Posterior vena cava (tissue), 2 donors: Measurements from ENCODE around the gene COL4A1. TPM values are rescaled to one million over a fixed set of nuclear protein-coding genes. Genes with fewer than 3 reads are reported as not detected.

Experiments used
- DNase-seq: peaks from one replicate; pipeline ENCODE4 v3.0.0-alpha.2; 2020; ENCODE audit warnings: low spot score
- intact Hi-C, 2 donors: fragments of 100-400 bp; cut with DNase I; formaldehyde crosslinking; loops; one replicate each; pipeline versions ENCODE4 v1.14.1 to v1.14.2; 2022 to 2023
- total RNA-seq, 2 donors: library from RNA; stranded (reverse); fragmentation: NEBNext Ultra II Directional; extraction: Animal tissue kit (Norgen Biotek cat#: 25700); gene quantifications; one replicate each; pipeline ENCODE4 v1.2.1, GENCODE V29; 2021
- donor health status: DM: yes; HTN: yes; CAD: no.
- donor health status: DM: yes; HTN: yes; CAD: no.

Gene COL4A1
- total RNA-seq, 2 donors from 2014 or later: 830 to 1,061 TPM

DNA sequence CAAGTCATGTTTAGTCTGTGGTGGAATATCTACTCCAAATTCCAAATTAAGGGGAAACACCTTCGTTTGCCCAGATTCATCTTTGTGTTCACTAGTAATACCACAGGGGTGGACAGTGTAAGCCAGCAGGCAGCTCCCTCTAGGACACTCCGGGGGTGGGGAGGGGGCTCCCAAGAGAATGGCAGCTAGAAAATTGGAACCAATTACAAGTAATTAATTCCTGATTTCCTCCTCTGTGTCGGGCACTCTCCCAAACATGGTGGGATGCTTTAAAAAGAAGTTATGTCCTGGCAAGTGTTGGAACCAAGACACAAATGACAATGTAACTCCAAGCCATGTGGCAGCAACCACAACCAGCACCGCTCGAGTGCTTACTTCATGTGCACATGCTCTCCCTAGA lies 5.9 kb downstream of the COL4A1 start:
- no peak for DNase-seq
- intact Hi-C loops: loop anchor here in 1 of 2 donors (2.0 kb wide), 1 partner anchor 38 kb away; no protein-coding TSS in a partner anchor

DNA sequence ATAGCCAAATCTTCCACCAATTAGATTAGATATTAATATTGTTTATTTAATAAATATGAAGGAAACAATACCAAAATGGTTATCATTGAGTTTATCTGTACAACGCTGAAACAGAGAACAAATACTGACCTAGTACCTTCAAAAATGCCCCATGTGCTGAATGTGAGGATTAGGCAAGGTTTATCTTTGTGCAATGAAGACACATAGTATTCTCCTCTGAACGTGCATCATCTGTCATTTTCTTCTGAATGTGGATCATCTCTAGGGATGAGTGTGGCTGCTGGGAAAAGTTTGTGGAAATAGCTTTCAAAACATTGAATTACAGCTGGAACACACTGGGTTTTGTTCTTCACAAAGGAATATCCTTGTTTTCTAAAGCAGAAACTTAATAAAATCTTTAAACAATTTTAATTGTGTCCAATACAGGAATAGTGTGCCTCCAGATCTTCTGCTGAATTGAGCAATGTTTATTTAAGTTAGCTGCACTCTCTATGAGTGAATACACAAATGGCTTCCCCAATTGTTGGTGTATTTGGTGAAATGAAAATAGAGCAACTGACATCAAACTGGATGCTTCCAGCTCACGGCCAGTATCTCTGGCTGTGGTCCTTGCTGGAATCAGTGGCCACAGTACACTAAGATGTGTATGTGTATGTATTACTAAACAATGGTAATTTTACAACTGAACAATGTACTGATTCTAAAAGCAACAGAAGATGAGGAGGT lies 6.7 kb downstream of the COL4A1 start:
- intact Hi-C loops: loop anchor here in 1 of 2 donors (2.0 kb wide), 1 partner anchor 37 kb away; no protein-coding TSS in a partner anchor
- DNase-seq: no peak

DNA sequence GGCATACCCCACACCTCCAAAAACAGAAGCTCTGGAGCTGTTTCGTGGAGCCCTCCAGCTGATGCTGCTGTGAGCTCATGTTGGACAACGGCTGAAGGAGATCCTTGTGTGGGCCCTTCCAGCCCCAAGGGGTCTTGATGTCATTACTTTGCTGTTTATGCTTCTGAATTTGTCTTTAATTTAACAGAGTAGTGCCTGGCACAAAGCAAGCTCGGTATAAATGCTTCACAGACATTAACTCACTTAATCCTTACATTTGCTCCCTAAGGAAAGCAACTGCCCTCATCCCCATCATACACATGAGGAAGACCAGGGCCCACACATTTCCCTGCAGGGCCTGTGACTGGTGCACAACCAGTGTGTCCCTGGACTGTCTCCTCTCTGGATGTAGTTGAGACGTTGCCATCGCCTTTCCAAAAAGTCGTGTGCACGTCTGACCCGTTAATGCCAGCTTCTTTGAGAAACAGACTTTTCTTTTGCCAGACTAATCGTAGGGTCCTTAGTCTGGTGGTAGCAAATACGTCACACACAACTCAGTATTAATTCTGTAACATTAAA lies 7.6 kb downstream of the COL4A1 start:
- DNase-seq: no peak
- intact Hi-C loops: no loop called here

DNA sequence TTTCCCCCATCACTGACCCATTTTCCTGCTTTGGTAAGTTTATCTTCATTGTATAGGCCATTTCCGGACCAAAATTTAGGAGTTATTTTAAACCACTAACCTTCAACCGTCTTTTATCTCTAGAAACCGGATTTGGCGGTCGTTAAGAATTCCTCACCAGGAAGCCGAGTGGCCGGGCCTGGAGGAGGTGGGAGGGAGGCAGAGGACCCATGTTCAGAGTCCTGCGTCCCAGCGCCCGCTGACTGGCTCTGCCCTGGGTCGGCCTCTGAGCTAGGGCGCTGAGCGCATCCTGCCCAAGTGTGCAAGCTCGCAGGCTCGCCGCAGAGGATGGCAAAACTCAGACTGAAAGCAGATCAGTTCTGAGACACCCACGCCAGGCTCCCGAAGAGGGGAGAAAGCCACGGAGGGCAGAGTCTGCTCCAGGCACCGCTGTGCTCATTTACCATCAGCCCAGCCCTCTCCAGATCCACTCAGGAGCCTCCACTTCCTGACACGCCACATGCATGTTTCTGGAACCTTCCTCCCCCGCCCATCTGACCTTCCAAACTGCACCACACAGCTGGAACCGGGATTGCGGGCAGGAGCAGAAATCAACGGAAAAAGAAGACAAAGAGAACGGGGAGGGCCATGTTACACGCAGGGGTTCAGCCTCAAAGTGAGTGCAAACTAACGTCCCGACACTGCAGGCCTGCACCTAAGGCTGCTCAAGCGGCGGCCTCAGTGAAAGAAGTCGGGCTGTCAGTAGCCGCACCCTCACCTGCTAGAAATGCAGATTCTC lies 8.3 kb downstream of the COL4A1 start:
- intact Hi-C loops: no loop called here
- DNase-seq: no peak

DNA sequence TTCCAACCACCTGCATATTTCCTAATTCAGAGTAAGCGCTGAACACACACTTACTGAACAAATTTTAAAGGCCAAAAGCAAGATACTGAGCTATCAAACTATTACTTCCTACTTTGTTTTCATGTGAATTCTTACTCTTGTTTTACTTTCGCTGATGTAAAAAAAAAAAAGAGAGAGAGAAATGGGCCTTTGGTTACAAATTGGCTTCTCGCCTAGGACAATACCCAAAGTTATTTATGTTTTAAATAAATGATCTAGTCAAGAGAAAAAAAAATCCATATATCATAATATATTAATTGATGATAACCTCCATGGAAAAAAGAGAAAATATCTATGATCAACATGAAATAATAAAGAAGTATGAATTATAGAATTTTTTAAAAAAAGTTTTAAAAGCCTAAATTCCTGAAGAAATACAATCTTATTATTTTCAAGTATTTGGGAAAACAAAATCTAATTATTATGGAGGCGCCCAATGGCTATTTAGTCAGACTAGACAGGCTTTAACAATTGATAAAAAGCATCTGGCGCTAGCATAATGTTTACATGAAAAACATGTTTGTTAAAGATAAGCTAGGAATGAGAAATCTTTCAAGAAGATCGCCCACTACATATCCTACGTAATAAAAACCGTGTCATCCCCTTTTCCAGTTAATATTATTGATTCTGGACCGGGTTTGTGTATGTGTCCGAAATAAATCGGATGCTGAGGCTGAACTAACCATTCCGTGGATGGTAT lies 9.0 kb downstream of the COL4A1 start:
- no peak for DNase-seq
- intact Hi-C loops: no loop called here

DNA sequence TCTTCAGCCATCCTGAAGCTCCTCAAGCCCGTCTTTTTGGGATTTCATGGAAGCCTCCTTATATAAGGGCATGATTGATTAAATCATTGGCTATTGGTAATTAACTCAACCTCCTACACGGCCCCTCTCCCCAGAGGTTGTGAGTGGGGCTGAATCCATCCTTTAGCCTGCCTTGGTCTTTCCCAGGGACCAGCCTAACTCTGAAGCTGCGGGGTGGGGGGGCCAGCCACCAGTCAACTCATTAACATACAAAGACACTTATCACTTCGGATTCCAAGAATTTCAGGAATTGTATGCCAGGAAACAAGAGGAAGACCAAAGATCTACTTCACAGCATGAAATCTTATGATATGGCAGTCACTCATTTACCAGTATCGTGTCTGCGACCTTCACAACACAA lies 9.9 kb downstream of the COL4A1 start:
- intact Hi-C loops: no loop called here
- no peak for DNase-seq

DNA sequence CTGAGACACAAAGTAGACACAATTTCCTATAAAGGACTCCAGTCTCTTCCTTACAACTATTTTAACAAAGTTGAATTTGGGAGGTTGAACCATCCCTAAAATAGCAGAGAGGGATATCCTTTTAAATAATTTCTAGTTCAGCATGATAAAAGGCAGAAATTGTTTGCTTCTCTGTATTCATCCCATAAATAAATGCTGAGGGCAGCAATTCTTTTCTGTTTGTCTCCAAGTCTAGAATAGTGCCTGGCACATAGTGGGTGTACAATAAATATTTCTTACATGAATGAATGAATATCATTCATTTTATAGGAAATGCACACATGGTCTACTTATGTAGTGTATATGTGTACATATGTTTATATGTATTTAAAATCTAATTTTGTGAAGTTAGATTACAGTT lies 12.3 kb downstream of the COL4A1 start:
- intact Hi-C loops: no loop called here
- DNase-seq: no peak

DNA sequence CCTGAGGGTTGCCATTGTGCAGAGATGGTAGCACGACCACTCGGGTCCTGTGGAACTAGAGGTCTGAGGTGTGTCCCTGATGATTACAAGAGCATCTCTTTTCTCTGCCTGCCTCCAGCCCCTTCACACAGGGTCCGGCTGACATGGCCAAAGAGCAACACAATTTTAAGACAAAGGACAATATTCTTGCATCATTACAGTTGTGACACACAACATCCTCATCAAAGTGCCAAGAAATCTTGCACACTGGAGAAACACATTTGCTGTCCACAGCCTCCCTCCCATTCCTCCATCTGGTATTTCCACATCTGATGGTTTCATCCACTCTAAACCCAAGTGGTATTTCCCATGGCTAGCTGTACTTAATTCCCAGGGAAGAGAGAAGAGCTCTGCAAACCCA lies 12.8 kb downstream of the COL4A1 start:
- intact Hi-C loops: no loop called here
- peak; percentile 45 for DNase-seq

DNA sequence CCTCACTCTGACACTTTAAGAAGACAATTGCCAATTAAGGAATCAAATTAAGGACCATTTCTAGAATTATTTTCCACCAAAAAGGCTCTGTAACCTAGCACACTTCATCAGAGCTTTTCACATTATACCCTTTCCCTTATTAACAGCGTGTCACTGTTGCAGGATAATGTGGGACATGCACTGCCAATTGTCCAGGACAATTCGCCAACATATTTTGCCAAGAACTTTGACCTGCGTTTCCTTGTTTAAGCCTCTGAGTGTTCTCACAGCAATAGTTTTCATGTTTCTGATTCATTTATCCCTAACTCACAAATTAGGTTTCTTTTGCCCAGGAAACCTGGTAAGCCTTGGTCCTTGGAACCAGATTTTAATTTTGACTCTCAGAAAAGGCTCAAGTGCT lies 13.3 kb downstream of the COL4A1 start:
- no peak for DNase-seq
- intact Hi-C loops: no loop called here

DNA sequence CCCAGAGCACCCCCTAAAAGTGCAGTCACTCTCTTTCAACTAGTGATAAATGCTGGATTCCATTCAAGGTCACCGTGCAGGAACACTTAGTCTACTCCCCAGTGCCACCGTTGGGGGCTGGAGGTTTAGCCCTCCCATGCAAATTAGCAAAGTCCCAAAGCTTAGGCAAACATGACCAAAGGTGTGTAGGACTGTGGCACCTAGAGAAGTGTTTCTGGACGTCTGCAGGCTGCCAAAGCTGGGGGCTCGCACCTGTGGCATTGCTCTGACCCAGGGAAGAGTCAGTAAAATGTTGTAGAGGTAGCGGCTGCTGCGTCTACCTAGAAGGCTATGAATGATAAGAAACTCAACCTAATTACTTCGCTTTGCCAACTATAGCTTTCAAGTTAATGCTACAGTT lies 13.9 kb downstream of the COL4A1 start:
- DNase-seq: peak; percentile 52
- intact Hi-C loops: no loop called here

DNA sequence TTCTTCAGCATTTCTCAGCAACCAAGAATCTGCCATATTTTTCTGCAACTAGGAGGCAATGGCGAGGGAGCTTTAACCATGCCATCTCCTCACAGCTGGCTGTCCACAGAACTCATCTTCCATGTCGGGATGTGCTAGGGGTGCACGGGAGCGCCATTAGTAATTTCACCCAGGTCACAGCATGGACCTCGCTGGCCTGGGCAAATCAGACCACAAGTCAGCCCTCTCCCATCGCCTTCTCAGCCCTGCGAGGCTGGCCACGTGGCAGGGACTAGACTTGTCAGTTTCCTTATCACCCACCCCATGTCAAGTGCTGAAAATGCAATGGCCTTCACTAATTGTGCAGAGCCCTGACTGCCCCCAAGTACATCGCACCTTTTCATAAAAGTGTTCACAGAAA lies 15.7 kb downstream of the COL4A1 start:
- DNase-seq: peak; percentile 62
- intact Hi-C loops: no loop called here

DNA sequence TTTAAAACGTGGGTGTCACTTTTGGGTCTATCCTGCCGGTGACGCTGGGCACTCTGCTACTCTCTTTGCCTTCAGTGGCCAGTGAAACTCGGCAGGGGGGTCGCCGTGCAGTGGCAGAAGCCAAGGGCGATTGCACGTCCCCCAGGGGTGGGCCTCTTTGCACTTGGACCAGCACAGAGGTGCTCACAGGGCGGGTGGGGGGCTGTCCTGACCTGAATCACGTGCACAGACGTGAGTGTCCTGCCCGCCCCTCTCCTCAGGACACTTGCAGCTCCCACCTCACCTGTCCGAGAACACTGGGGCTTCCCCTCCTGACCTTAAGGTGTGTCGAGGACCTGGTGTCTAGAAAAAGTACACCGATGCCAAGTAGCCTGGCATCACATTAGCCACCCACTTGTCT lies 16.1 kb downstream of the COL4A1 start:
- intact Hi-C loops: no loop called here
- no peak for DNase-seq

DNA sequence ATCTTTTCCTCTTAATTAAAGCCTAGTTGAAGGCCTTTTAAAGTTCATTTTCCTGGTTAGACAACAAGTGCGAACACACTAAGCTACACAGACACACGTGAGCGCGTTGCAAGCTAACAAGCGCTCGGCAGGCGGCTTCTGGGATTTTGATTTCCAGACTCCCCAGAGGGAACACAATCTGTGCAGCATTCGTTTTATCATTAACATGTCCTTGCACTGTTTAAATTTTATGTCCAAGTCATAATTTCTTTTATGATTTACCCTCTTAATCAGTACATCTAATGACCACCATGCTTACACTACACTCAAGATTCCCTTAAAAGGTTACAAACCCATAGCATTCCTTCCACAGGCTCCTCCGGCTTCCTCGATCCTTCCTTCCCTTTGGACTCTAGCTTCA lies 16.8 kb downstream of the COL4A1 start:
- intact Hi-C loops: no loop called here
- DNase-seq: no peak

DNA sequence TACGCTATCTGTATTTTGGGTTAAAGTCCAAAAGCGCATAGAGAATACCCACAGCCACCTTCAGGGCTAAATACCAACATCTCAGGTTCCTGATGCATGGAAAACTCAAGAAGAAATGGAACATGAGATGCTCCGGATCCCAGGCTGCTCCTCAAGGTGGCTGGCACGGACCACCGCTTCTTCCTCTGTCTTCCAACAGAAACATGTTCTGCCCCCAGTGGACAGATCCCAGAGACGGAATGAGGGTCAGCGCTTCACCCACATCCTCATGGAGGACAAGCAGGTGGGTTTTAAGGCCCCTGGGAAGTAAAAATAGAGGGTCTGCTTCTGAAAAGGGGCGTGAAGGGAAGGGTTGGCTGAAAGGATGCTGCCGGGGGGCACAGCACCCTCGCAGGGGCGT lies 17.3 kb downstream of the COL4A1 start:
- intact Hi-C loops: no loop called here
- no peak for DNase-seq

DNA sequence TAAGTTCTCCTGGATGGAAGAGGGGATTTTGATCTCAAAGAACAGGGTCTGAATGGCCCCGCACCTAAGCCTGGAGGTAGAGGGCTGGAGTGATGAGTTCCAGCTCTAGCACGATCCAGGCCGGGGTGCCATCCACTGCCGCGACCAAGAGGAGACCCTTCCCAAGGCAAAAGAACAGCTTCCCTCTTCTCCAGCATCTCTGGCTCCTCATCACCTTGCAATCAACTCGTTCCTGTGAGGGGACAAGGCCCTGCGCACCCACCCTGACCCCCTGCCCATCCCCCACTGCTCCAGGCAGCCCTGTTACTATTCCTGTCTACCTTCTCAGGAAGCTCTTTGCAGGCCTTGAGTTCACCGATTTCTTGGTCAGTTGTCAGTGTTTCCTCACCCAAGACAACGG lies 17.8 kb downstream of the COL4A1 start:
- intact Hi-C loops: no loop called here
- no peak for DNase-seq

DNA sequence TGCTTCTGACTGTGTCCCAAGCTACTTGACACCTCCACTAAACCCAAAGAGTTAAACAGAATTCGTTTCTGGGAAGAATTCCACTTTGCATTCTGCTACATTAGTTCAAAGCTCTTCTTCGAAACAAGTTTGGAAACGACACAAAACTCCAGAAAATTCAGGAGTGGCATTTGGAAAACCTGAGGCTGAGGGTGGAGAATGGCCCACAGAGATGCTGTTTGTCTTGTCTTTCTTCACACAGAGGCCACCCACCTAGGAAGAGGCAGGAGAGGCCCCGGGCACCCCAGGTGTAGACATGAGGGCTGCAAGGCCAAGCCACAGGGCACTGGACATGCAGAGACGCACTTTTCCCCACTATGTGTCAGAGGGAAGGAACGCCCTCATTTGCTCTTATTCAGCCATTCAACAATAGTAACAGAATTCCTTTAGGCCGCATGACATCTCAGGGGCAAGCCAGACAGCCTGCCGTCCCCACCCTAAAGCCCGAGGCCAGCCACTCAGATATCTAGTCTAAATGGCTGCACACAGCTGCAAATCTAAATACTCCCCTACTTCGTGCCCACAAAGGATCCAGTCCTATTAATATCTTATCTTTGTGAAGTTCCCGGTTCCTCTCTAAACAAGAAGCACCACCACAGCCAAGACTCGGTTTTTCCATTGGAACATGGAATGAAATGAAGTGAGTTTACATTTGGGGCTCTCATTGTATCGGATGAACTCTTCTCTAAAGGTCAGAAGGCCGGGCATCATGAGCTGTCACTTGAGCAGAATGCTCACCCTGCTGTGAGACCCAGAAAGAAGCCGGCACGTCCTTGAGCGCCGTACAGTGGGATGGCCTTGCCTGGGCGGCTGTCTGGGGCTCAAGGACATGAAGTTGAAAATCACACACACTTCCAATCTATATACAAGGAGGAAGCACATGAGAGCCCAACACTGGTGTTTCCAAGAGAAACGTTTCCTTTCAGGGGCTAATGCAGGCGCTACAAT lies 19.8 kb downstream of the COL4A1 start:
- intact Hi-C loops: no loop called here
- DNase-seq: peak; percentile 45

DNA sequence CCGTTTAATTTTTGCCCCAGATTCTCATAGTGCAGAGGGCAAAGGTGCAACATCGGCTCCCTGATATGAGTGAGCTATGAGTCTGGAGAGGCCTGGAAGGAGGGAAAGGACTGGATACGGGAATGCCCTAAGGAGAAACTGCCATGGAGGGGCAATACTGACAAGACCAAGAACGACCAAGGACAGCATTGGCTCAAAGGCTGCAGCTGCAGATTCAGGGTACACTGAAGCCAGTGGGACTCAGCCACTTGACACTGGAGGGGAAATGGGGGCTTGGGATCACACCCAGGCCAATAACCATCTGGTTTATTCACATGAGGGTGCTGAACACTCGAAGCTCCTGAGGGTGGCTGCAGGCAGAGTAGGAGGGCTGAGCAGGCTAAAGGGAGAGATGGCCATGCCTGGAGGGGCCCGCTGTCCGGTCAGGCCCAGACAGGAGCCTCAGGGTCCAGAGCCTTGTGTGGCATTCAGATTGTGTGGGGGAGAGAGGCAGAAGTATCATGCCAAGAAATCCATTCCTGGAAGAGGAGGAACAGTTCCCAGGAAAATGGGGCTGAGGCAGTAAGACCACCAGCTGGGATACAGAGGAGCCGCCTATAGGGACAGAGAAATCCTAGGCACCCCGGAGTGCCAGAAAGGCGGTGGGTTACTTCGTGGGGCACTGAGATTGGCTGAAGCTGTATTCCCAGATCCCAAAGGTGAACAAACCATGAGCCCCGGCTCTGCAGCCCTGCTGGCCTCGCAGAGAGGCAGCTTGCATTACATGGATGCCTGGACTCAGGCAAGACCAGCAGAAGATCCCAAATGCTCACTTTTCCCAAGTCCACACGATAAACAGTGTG lies 20.7 kb downstream of the COL4A1 start:
- peak; percentile 78 for DNase-seq
- intact Hi-C loops: no loop called here
